DND-41 (cell line): ENCODE data around the gene CST9L.

ENCODE experiments used
- ATAC-seq: fragments of 200-7000 bp; cut with Tn5 transposase; 3 replicates; pipeline ENCODE4 v1.9.1; 2021; ENCODE audit warnings: low read depth; ENCODE audit not compliant: insufficient read depth
- DNase-seq: peaks from one replicate; pipeline ENCODE4 v3.0.0-alpha.2; 2020
- H2AFZ ChIP-seq: 2 replicates; pipeline ENCODE4 v1.6.0; 2012; ENCODE audit warnings: low read depth, low read length
- H3K27ac ChIP-seq: 2 replicates; pipeline ENCODE4 v1.5.1; 2012; ENCODE audit warnings: low read length, inconsistent platforms
- H3K27me3 ChIP-seq: fragments of 200-600 bp; sonication (generic); 2 replicates; pipeline ENCODE4 v1.6.0; 2012; ENCODE audit warnings: low read length, mild to moderate bottlenecking, inconsistent platforms; ENCODE audit not compliant: insufficient read depth, poor library complexity
- H3K36me3 ChIP-seq: 2 replicates; pipeline ENCODE4 v1.5.1; 2012; ENCODE audit warnings: low read length, inconsistent platforms; ENCODE audit not compliant: insufficient read depth
- H3K4me1 ChIP-seq: 2 replicates; pipeline ENCODE4 v1.5.1; 2012; ENCODE audit warnings: mild to moderate bottlenecking, low read length; ENCODE audit not compliant: insufficient read depth
- H3K4me2 ChIP-seq: 2 replicates; pipeline ENCODE4 v1.6.0; 2012; ENCODE audit warnings: mild to moderate bottlenecking, moderate library complexity, low read length, inconsistent platforms; ENCODE audit not compliant: insufficient read depth
- H3K4me3 ChIP-seq, 2 experiments: fragments of 200-600 bp in 1 of 2; shearing (Covaris generic) in 1 of 2; 2 replicates each; pipeline ENCODE4 v1.5.1; 2012 to 2016; ENCODE audit warnings: inconsistent platforms in 2 of 2, low read length in 2 of 2, mild to moderate bottlenecking in 2 of 2, low read depth in 1 of 2, moderate library complexity in 1 of 2
- H3K79me2 ChIP-seq: 2 replicates; pipeline ENCODE4 v1.6.0; 2012; ENCODE audit warnings: low read length, inconsistent platforms; ENCODE audit not compliant: insufficient read depth
- H3K9ac ChIP-seq: 2 replicates; pipeline ENCODE4 v1.6.0; 2012; ENCODE audit warnings: low read depth, mild to moderate bottlenecking, inconsistent platforms, low read length, moderate library complexity
- H3K9me3 ChIP-seq: 2 replicates; pipeline ENCODE4 v1.5.1; 2012; ENCODE audit warnings: low read length, moderate library complexity, mild to moderate bottlenecking, inconsistent platforms; ENCODE audit not compliant: insufficient read depth, severe bottlenecking
- H4K20me1 ChIP-seq: 2 replicates; pipeline ENCODE4 v1.6.0; 2012; ENCODE audit warnings: low read length; ENCODE audit not compliant: insufficient read depth
- EZH2 ChIP-seq: IDR thresholded peaks from 3 replicates; pipeline ENCODE4 v1.6.1; 2012; ENCODE audit warnings: borderline replicate concordance, low read depth, mild to moderate bottlenecking, moderate library complexity, low read length, inconsistent platforms; ENCODE audit not compliant: severe bottlenecking
- TF ChIP-seq, protein P1 (sequence below): IDR thresholded peaks from 2 replicates; pipeline ENCODE4 v1.5.1; 2012; ENCODE audit warnings: borderline replicate concordance, low read length, moderate library complexity, mild to moderate bottlenecking; ENCODE audit not compliant: poor library complexity, severe bottlenecking; ENCODE audit errors: extremely low read depth

CST9L gene

GRCh38 chr20:23536328-23536974, 31.8 kb downstream of the CST9L start:
- Histone ChIP-seq H3K4me1 (no peaks in the 10 kb centered on the region), H3K9ac (no peak overlapping the region), H3K9me3 (no peaks in the 10 kb centered on the region), H3K4me3 (no peak overlapping the region), H3K79me2 (no peaks in the 10 kb centered on the region), H3K27me3 (peaks cover 9% of the 10 kb centered on the region), H3K4me2 (no peak overlapping the region), H2AFZ (no peak overlapping the region), H3K27ac (no peak overlapping the region), H4K20me1 (no peaks in the 10 kb centered on the region), H3K36me3 (no peaks in the 10 kb centered on the region)
- DNase-seq (no peak), ATAC-seq (no peak)
- TF ChIP-seq, protein P1, sequence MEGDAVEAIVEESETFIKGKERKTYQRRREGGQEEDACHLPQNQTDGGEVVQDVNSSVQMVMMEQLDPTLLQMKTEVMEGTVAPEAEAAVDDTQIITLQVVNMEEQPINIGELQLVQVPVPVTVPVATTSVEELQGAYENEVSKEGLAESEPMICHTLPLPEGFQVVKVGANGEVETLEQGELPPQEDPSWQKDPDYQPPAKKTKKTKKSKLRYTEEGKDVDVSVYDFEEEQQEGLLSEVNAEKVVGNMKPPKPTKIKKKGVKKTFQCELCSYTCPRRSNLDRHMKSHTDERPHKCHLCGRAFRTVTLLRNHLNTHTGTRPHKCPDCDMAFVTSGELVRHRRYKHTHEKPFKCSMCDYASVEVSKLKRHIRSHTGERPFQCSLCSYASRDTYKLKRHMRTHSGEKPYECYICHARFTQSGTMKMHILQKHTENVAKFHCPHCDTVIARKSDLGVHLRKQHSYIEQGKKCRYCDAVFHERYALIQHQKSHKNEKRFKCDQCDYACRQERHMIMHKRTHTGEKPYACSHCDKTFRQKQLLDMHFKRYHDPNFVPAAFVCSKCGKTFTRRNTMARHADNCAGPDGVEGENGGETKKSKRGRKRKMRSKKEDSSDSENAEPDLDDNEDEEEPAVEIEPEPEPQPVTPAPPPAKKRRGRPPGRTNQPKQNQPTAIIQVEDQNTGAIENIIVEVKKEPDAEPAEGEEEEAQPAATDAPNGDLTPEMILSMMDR = no peak
- TF ChIP-seq EZH2 = no peak

- H3K9ac ChIP-seq = no peak overlapping the region
- no peaks in the 10 kb centered on the region for H3K9me3 ChIP-seq
- H3K4me2 ChIP-seq = no peak overlapping the region
- no peaks in the 10 kb centered on the region for H3K4me1 ChIP-seq
- ATAC-seq (no peak), DNase-seq (no peak)
- H3K27ac ChIP-seq = no peak overlapping the region
- H3K36me3 ChIP-seq = no peaks in the 10 kb centered on the region
- TF ChIP-seq, protein P1 = no peak
- TF ChIP-seq EZH2 = no peak
- no peak overlapping the region for H3K4me3 ChIP-seq
- no peak overlapping the region for H2AFZ ChIP-seq
- peaks cover 9% of the 10 kb centered on the region for H3K27me3 ChIP-seq
- H4K20me1 ChIP-seq = no peaks in the 10 kb centered on the region
- no peaks in the 10 kb centered on the region for H3K79me2 ChIP-seq
These were observed 33.3 kb downstream of the CST9L start for GRCh38 chr20:23534801-23535593.

GRCh38 chr20:23533161-23533560, 35.1 kb downstream of the CST9L start:
- Histone ChIP-seq H3K4me3 (no peak overlapping the region), H3K9ac (no peak overlapping the region), H3K36me3 (no peaks in the 10 kb centered on the region), H3K4me2 (no peak overlapping the region), H3K27me3 (peaks cover 4% of the 10 kb centered on the region), H2AFZ (no peak overlapping the region), H3K79me2 (no peaks in the 10 kb centered on the region), H3K9me3 (no peaks in the 10 kb centered on the region), H3K4me1 (no peaks in the 10 kb centered on the region), H4K20me1 (no peaks in the 10 kb centered on the region), H3K27ac (no peak overlapping the region)
- ATAC-seq (no peak), DNase-seq (no peak)
- TF ChIP-seq, protein P1 = no peak
- TF ChIP-seq EZH2 = no peak
